Measurements from ENCODE around the gene EHBP1L1.

EHBP1L1 gene

DNA sequence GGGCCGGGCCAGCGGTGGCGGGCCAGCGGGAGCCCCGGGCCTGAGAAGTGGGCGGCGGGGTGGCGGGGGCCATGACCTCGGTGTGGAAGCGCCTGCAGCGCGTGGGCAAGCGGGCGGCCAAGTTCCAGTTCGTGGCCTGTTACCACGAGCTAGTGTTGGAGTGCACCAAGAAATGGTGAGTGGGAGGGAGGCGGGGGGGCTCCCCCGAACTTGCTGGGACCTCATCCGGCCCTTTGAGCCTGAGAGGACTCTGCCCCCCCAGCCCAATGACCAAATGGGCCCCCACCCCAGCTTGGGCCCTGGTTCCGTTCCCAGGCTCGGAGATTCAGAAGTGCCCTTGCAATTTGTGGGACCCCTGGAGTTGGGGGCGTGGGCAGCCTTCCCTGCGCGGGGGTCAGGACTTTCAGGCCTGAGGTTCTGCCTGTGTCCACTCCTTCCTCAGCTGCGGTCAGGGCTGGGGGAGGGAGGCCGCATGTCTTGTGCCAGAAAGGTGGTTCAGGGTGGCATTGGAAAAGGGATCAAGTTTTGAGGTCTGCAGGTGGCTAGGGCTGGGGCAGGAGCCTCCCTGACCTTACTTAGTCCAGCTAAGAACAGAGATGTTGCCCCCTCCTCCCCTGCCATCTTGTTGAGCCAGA, 496 bp downstream of the EHBP1L1 start:
- DNase-seq (ENCODE audit: low read depth) = no peak
- H3K4me3 ChIP-seq (ENCODE audit: low read depth, low read length) = peak overlapping the region; percentile 60
- TF ChIP-seq, protein P1, sequence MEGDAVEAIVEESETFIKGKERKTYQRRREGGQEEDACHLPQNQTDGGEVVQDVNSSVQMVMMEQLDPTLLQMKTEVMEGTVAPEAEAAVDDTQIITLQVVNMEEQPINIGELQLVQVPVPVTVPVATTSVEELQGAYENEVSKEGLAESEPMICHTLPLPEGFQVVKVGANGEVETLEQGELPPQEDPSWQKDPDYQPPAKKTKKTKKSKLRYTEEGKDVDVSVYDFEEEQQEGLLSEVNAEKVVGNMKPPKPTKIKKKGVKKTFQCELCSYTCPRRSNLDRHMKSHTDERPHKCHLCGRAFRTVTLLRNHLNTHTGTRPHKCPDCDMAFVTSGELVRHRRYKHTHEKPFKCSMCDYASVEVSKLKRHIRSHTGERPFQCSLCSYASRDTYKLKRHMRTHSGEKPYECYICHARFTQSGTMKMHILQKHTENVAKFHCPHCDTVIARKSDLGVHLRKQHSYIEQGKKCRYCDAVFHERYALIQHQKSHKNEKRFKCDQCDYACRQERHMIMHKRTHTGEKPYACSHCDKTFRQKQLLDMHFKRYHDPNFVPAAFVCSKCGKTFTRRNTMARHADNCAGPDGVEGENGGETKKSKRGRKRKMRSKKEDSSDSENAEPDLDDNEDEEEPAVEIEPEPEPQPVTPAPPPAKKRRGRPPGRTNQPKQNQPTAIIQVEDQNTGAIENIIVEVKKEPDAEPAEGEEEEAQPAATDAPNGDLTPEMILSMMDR (conservative IDR thresholded peaks at IDR 0.05; ENCODE audit: low read depth, low read length) = no peak

DNA sequence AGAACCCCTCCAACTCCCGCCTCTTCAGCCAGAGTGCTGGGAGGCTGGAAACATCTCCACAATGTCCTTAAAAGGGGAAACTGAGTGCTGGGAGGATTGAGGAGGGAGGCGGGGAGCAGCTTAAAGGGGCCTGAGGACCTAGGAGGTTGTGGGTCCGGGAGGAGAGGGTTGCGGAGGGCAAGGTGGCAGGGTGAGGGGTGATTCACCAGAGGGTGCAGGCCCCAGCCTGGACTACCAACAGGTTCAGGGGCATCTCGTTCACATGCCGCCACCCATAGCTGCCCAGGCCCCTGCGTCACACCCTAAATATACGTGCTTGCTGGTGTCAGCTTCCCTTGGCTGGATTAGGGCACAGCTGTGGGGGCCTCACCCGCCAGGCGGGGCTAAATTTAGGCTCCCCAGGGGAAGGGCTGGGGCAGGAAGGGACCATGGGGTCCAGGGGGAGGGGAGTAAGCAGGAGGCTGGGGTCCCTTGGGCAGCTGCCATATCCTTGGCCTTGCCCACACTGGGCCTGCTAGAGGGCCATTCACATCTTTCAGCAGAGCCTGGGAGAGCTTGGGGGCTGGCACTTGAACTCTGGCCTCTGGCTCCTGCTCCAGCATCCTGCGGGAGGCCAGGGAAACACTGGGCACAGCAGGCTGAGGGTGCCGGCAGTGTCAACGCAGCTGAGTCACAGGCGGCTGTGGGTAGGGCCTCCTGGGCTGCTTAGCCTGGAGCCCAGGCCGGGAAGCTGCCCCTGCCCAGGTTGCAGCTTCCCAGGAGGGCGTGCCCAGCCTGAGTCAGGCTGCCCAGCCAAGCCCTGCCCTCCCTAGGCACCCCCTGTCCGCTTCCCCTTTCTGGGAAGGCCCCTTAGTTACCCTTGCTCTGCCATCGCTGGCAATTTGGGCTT, 1.3 kb downstream of the EHBP1L1 start:
- peak overlapping the region; percentile 60 for H3K4me3 ChIP-seq (ENCODE audit: low read depth, low read length)
- TF ChIP-seq, protein P1 (conservative IDR thresholded peaks at IDR 0.05; ENCODE audit: low read depth, low read length) = no peak
- no peak for DNase-seq (ENCODE audit: low read depth)

DNA sequence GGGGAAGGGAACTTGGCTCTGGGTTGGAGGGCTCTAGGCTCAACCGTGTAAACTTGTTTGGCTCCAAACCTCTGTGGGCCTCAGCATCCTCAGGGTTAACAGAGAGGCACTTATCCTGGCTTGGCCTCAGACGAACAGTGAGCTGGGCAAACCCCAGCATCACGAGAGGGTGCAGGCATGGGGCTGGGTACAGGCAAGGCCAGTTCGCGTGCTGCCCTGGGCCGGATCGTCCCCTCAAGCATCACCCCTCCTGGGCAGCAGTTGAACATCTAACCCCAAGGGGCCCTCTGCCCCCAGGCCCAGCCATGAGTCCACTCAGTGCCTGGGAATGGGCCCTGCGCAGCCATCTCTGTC, 1.9 kb downstream of the EHBP1L1 start:
- no peak overlapping the region for H3K4me3 ChIP-seq (ENCODE audit: low read depth, low read length)
- DNase-seq (ENCODE audit: low read depth) = no peak
- TF ChIP-seq, protein P1 (conservative IDR thresholded peaks at IDR 0.05; ENCODE audit: low read depth, low read length) = no peak

DNA sequence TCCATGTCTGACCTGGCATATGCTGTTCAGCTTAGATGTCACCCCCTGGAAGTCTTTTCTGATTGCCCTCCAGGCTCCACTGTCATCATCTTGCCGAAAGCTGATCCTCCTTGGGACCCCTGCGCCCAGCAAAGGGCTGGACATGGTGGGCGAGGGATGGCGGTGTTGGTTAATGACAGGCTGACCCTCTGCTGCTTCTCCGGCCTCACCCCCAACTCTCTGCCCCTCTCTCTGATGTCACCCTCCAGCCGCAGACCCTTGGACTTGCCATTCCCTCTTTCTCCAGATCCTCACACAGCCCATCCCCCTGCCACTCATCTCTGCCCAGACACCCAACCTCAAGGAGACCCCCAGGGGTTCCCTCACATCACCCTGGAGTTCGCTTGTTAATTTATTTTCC, 2.3 kb downstream of the EHBP1L1 start:
- H3K4me3 ChIP-seq (ENCODE audit: low read depth, low read length) = no peak overlapping the region
- TF ChIP-seq, protein P1 (conservative IDR thresholded peaks at IDR 0.05; ENCODE audit: low read depth, low read length) = no peak
- no peak for DNase-seq (ENCODE audit: low read depth)

DNA sequence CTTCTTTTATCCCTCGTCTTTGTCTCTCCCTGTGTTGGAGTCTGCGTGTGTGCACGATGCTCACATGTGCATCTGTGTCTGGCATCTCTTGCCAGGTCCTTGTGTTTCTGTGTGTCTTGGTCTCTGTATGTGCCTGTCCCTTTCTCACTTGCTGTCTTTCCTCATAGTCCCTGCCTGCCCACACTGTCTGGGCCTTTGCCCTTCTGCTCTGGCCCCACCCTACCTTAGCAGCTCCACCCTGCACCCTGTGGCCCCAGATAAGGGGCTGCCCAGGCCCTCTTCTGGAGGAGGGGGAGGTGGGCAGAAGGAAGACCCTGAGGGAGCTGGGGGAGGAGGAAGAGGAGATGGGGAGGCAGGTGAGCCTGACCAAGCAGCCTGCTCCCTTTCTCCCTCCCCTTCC, 2.8 kb downstream of the EHBP1L1 start:
- H3K4me3 ChIP-seq (ENCODE audit: low read depth, low read length) = no peak overlapping the region
- no peak for DNase-seq (ENCODE audit: low read depth)
- TF ChIP-seq, protein P1 (conservative IDR thresholded peaks at IDR 0.05; ENCODE audit: low read depth, low read length) = no peak

DNA sequence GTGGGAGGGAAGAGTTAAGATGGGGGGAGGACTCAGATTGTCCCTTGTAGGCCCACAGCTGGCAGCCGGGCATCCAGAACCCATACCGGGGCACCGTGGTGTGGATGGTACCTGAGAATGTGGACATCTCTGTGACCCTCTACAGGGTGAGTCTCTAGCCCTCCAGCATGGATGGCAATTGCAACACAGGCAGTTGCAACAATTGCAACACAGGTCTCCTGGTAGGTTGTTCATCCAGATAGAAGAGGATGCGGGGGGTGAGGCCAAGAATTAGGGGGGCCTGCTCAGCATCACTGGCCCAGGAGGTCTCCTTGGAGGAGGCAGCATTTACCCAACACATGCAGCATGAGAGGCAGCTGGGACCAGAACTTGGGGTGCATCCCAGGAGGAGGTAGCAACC, 3.4 kb downstream of the EHBP1L1 start:
- TF ChIP-seq, protein P1 (conservative IDR thresholded peaks at IDR 0.05; ENCODE audit: low read depth, low read length) = no peak
- DNase-seq (ENCODE audit: low read depth) = no peak

More for the DNA sequence above, 3.4 kb downstream of the EHBP1L1 start:
- H3K4me3 ChIP-seq (ENCODE audit: low read depth, low read length) = no peak overlapping the region
